GM19467 (cell line): Measurements from ENCODE around the gene DYRK1A.
"Not testable (repeated sequence)": the region's sequence is repeated elsewhere in the genome, so short reads cannot be mapped to it uniquely, and the experiment has no call there.

Source experiments
- ATAC-seq: cut with Tn5 transposase; IDR thresholded peaks from one replicate; pipeline ENCODE4 v1.9.1; 2021; ENCODE audit warnings: mild to moderate bottlenecking, moderate library complexity; ENCODE audit not compliant: unreplicated experiment

DYRK1A gene

GRCh38 chr21:37522641-37523295 is 156.2 kb downstream of the DYRK1A start:
- no peak for ATAC-seq

- ATAC-seq = not testable (repeated sequence)
Measured at GRCh38 chr21:37524944-37525343, 158.4 kb downstream of the DYRK1A start.

GRCh38 chr21:37525810-37526209 is 159.2 kb downstream of the DYRK1A start:
- ATAC-seq = no peak

GRCh38 chr21:37527103-37527502 is 160.5 kb downstream of the DYRK1A start:
- no peak for ATAC-seq

- ATAC-seq = no peak
Measured at GRCh38 chr21:37527716-37528115, 161.1 kb downstream of the DYRK1A start.

GRCh38 chr21:37528150-37528937 is 161.8 kb downstream of the DYRK1A start:
- no peak for ATAC-seq

- ATAC-seq = no peak
Measured at GRCh38 chr21:37529649-37530048, 163.1 kb downstream of the DYRK1A start.

GRCh38 chr21:37530901-37531351 is 164.4 kb downstream of the DYRK1A start:
- no peak for ATAC-seq

GRCh38 chr21:37531431-37531932 is 164.9 kb downstream of the DYRK1A start:
- ATAC-seq = no peak

- no peak for ATAC-seq
Measured at GRCh38 chr21:37532868-37533780, 166.6 kb downstream of the DYRK1A start.

GRCh38 chr21:37534431-37534830 is 167.9 kb downstream of the DYRK1A start:
- no peak for ATAC-seq

- no peak for ATAC-seq
Measured at GRCh38 chr21:37535130-37535529, 168.6 kb downstream of the DYRK1A start.

GRCh38 chr21:37535672-37536071 is 169.1 kb downstream of the DYRK1A start:
- no peak for ATAC-seq

GRCh38 chr21:37536616-37537278 is 170.2 kb downstream of the DYRK1A start:
- ATAC-seq = no peak

GRCh38 chr21:37537391-37537996 is 170.9 kb downstream of the DYRK1A start:
- ATAC-seq = no peak

- no peak for ATAC-seq
Measured at GRCh38 chr21:37538971-37539590, 172.5 kb downstream of the DYRK1A start.

GRCh38 chr21:37541128-37541527 is 174.6 kb downstream of the DYRK1A start:
- not testable (repeated sequence) for ATAC-seq

- no peak for ATAC-seq
Measured at GRCh38 chr21:37542512-37542911, 175.9 kb downstream of the DYRK1A start.

- no peak for ATAC-seq
Measured at GRCh38 chr21:37546299-37546908, 179.8 kb downstream of the DYRK1A start.
